Neural progenitor cell (in vitro differentiated cells): ENCODE data around the gene SH3GL3. TPM values are rescaled to one million over a fixed set of nuclear protein-coding genes. Genes with fewer than 3 reads are reported as not detected.

Experiments used
- DNase-seq: peaks from one replicate; pipeline ENCODE4 v3.0.0-alpha.2; 2016; ENCODE audit warnings: low spot score
- H2AFZ ChIP-seq: fragments of 200-600 bp; sonication (generic); replicated peaks from 2 replicates; pipeline ENCODE4 v1.6.1; 2016; ENCODE audit warnings: antibody characterized with exemption
- H3F3A ChIP-seq: fragments of 200-600 bp; sonication (generic); 2 replicates; pipeline ENCODE4 v1.6.1; 2016; ENCODE audit warnings: antibody characterized with exemption, low read depth
- H3K27ac ChIP-seq: fragments of 200-600 bp; sonication (generic); 2 replicates; pipeline ENCODE4 v1.5.1; 2016; ENCODE audit warnings: mild to moderate bottlenecking
- H3K27me3 ChIP-seq: fragments of 200-600 bp; sonication (generic); 2 replicates; pipeline ENCODE4 v1.6.1; 2016; ENCODE audit warnings: mild to moderate bottlenecking, moderate library complexity
- H3K36me3 ChIP-seq: fragments of 200-600 bp; sonication (generic); 2 replicates; pipeline ENCODE4 v1.5.1; 2016
- H3K4me1 ChIP-seq: fragments of 200-600 bp; sonication (generic); 2 replicates; pipeline ENCODE4 v1.6.1; 2016; ENCODE audit warnings: mixed run types
- H3K4me2 ChIP-seq: fragments of 200-600 bp; sonication (generic); 2 replicates; pipeline ENCODE4 v1.6.1; 2016
- H3K4me3 ChIP-seq: fragments of 200-600 bp; sonication (generic); 2 replicates; pipeline ENCODE4 v1.5.1; 2016
- H3K79me2 ChIP-seq: fragments of 200-600 bp; sonication (generic); 2 replicates; pipeline ENCODE4 v1.6.1; 2016; ENCODE audit warnings: low read depth
- H3K9ac ChIP-seq: fragments of 200-600 bp; sonication (generic); 2 replicates; pipeline ENCODE4 v1.6.1; 2016
- H3K9me3 ChIP-seq: fragments of 200-600 bp; sonication (generic); 2 replicates; pipeline ENCODE4 v1.5.1; 2016; ENCODE audit warnings: low read depth
- H4K20me1 ChIP-seq: fragments of 200-600 bp; sonication (generic); 2 replicates; pipeline ENCODE4 v1.6.1; 2016; ENCODE audit warnings: low read depth
- H3K27ac Mint-ChIP-seq: 3 replicates; pipeline ENCODE4 v1.8.0; 2021; ENCODE audit warnings: mixed read lengths
- H3K27me3 Mint-ChIP-seq: 2 replicates; pipeline ENCODE4 v1.8.0; 2022; ENCODE audit warnings: low read depth, mild to moderate bottlenecking, inconsistent platforms, moderate library complexity, mixed read lengths; ENCODE audit not compliant: insufficient read depth
- H3K36me3 Mint-ChIP-seq: 3 replicates; pipeline ENCODE4 v1.8.0; 2021; ENCODE audit warnings: mixed read lengths
- H3K4me1 Mint-ChIP-seq: 3 replicates; pipeline ENCODE4 v1.8.0; 2021; ENCODE audit warnings: mixed read lengths
- H3K4me3 Mint-ChIP-seq: 3 replicates; pipeline ENCODE4 v1.8.0; 2021; ENCODE audit warnings: mild to moderate bottlenecking, moderate library complexity, mixed read lengths
- H3K9me3 Mint-ChIP-seq: 3 replicates; pipeline ENCODE4 v1.8.0; 2020; ENCODE audit warnings: mixed read lengths
- EZH2 ChIP-seq: fragments of 200-600 bp; sonication (generic); IDR thresholded peaks from 2 replicates; pipeline ENCODE4 v1.6.1; 2017; ENCODE audit warnings: antibody characterized with exemption, mild to moderate bottlenecking, moderate library complexity
- EZH2phosphoT487 ChIP-seq: fragments of 200-600 bp; sonication (generic); IDR thresholded peaks from 2 replicates; pipeline ENCODE4 v1.6.1; 2017; ENCODE audit warnings: antibody characterized with exemption
- total RNA-seq: library from RNA; depleted of rRNA; stranded (reverse); fragments of >200 nt; gene quantifications from 2 replicates; pipeline ENCODE4 v1.2.3, GENCODE V29; 2015; ENCODE audit warnings: low replicate concordance
- TF ChIP-seq, protein P1 (sequence below): fragments of 200-600 bp; sonication (generic); IDR thresholded peaks from 2 replicates; pipeline ENCODE4 v1.5.1; 2017; ENCODE audit warnings: antibody characterized with exemption, mild to moderate bottlenecking

The SH3GL3 gene
- total RNA-seq, 1 donor from 2014 or later = 8.2 TPM

- H3K9me3 Mint-ChIP-seq = peaks cover 13% of the 10 kb centered on the region
- no peaks in the 10 kb centered on the region for H3K36me3 Mint-ChIP-seq
- H3K9me3 ChIP-seq = no peaks in the 10 kb centered on the region
- H3K4me3 Mint-ChIP-seq = no peak overlapping the region
- no peak for DNase-seq
- no peak overlapping the region for H3K27ac Mint-ChIP-seq
- H3K27ac ChIP-seq = no peak overlapping the region
- no peaks in the 10 kb centered on the region for H3F3A ChIP-seq
- H3K4me2 ChIP-seq = no peak overlapping the region
- no peak overlapping the region for H3K4me3 ChIP-seq
- TF ChIP-seq EZH2 (no peak), EZH2phosphoT487 (no peak)
- TF ChIP-seq, protein P1, sequence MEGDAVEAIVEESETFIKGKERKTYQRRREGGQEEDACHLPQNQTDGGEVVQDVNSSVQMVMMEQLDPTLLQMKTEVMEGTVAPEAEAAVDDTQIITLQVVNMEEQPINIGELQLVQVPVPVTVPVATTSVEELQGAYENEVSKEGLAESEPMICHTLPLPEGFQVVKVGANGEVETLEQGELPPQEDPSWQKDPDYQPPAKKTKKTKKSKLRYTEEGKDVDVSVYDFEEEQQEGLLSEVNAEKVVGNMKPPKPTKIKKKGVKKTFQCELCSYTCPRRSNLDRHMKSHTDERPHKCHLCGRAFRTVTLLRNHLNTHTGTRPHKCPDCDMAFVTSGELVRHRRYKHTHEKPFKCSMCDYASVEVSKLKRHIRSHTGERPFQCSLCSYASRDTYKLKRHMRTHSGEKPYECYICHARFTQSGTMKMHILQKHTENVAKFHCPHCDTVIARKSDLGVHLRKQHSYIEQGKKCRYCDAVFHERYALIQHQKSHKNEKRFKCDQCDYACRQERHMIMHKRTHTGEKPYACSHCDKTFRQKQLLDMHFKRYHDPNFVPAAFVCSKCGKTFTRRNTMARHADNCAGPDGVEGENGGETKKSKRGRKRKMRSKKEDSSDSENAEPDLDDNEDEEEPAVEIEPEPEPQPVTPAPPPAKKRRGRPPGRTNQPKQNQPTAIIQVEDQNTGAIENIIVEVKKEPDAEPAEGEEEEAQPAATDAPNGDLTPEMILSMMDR = no peak
- no peaks in the 10 kb centered on the region for H3K36me3 ChIP-seq
- H3K27me3 Mint-ChIP-seq = peaks cover 5% of the 10 kb centered on the region
- H3K79me2 ChIP-seq = no peaks in the 10 kb centered on the region
- no peaks in the 10 kb centered on the region for H3K4me1 Mint-ChIP-seq
- H4K20me1 ChIP-seq = no peaks in the 10 kb centered on the region
- H3K4me1 ChIP-seq = no peaks in the 10 kb centered on the region
- H3K9ac ChIP-seq = no peak overlapping the region
- H2AFZ ChIP-seq = no peak overlapping the region
- H3K27me3 ChIP-seq = no peaks in the 10 kb centered on the region
Measured at GRCh38 chr15:83631534-83631933, 184.4 kb downstream of the SH3GL3 start.

GRCh38 chr15:83643201-83643600, 196.1 kb downstream of the SH3GL3 start:
- TF ChIP-seq, protein P1 = no peak
- Histone ChIP-seq H3K79me2 (no peaks in the 10 kb centered on the region), H3K4me2 (no peak overlapping the region), H3K4me1 (no peaks in the 10 kb centered on the region), H3F3A (no peaks in the 10 kb centered on the region), H3K9me3 (no peaks in the 10 kb centered on the region), H3K4me3 (no peak overlapping the region), H3K27ac (no peak overlapping the region), H3K36me3 (no peaks in the 10 kb centered on the region), H3K27me3 (no peaks in the 10 kb centered on the region), H2AFZ (no peak overlapping the region), H3K9ac (no peak overlapping the region), H4K20me1 (no peaks in the 10 kb centered on the region)
- Mint-ChIP-seq H3K4me1 (peaks cover 3% of the 10 kb centered on the region), H3K36me3 (no peaks in the 10 kb centered on the region), H3K27ac (no peak overlapping the region), H3K9me3 (peaks cover 13% of the 10 kb centered on the region), H3K27me3 (peaks cover 2% of the 10 kb centered on the region), H3K4me3 (no peak overlapping the region)
- DNase-seq = no peak

DNA sequence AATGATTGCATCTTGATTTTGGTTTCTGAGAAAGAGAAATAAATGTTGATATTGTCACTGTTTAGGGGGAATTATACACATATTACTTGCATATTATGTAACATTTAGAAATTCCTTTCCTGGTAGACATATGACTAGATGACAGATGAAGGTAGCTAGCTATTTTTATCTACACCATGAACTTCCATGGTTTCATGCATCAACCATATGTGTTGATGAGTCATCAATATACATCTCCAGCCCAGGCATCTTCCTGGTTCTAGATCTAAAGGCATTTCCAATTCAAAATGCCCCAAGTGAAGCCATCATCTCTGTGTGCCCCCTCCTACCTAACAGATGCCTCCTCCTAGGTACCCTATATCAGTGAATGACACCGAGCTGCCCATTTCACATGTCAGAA, 197.3 kb downstream of the SH3GL3 start:
- Histone ChIP-seq H4K20me1 (no peaks in the 10 kb centered on the region), H3K27ac (no peak overlapping the region), H2AFZ (no peak overlapping the region), H3K27me3 (no peaks in the 10 kb centered on the region), H3K4me3 (no peak overlapping the region), H3K4me1 (no peaks in the 10 kb centered on the region), H3K9ac (no peak overlapping the region), H3K79me2 (no peaks in the 10 kb centered on the region), H3K9me3 (no peaks in the 10 kb centered on the region), H3K4me2 (no peak overlapping the region), H3F3A (no peaks in the 10 kb centered on the region), H3K36me3 (no peaks in the 10 kb centered on the region)
- Mint-ChIP-seq H3K27ac (no peak overlapping the region), H3K9me3 (peaks cover 13% of the 10 kb centered on the region), H3K4me3 (no peak overlapping the region), H3K27me3 (peaks cover 10% of the 10 kb centered on the region), H3K36me3 (no peaks in the 10 kb centered on the region), H3K4me1 (peaks cover 3% of the 10 kb centered on the region)
- DNase-seq = no peak
- TF ChIP-seq, protein P1 = no peak
- TF ChIP-seq EZH2phosphoT487 (no peak), EZH2 (no peak)

- no peaks in the 10 kb centered on the region for H3K79me2 ChIP-seq
- DNase-seq = no peak
- H3F3A ChIP-seq = peaks cover 11% of the 10 kb centered on the region
- H3K27ac ChIP-seq = no peak overlapping the region
- no peaks in the 10 kb centered on the region for H4K20me1 ChIP-seq
- no peak overlapping the region for H3K9ac ChIP-seq
- TF ChIP-seq EZH2 (no peak), EZH2phosphoT487 (no peak)
- TF ChIP-seq, protein P1 = no peak
- Mint-ChIP-seq H3K27ac (no peak overlapping the region), H3K36me3 (no peaks in the 10 kb centered on the region), H3K9me3 (peaks cover 2% of the 10 kb centered on the region), H3K4me3 (no peak overlapping the region), H3K4me1 (no peaks in the 10 kb centered on the region), H3K27me3 (peaks cover 38% of the 10 kb centered on the region)
- H3K4me3 ChIP-seq = no peak overlapping the region
- no peaks in the 10 kb centered on the region for H3K9me3 ChIP-seq
- no peak overlapping the region for H2AFZ ChIP-seq
- no peaks in the 10 kb centered on the region for H3K4me1 ChIP-seq
- H3K27me3 ChIP-seq = peaks cover 45% of the 10 kb centered on the region
- no peaks in the 10 kb centered on the region for H3K36me3 ChIP-seq
- no peak overlapping the region for H3K4me2 ChIP-seq
Measured at GRCh38 chr15:83650831-83651230, 203.7 kb downstream of the SH3GL3 start.
